HCT116 (cell line): Measurements from ENCODE around the gene DNAJC1. TPM values are rescaled to one million over a fixed set of nuclear protein-coding genes. Genes with fewer than 3 reads are reported as not detected.
"Not testable (repeated sequence)": the region's sequence is repeated elsewhere in the genome, so short reads cannot be mapped to it uniquely, and the experiment has no call there.

Source experiments
- ATAC-seq: fragments of 200-7000 bp; cut with Tn5 transposase; 2 replicates; pipeline ENCODE4 v1.9.1; 2020; ENCODE audit warnings: mild to moderate bottlenecking, moderate library complexity
- BruUV-seq: library from RNA; stranded (reverse); fragments of 400-500 nt; replicated peaks from 2 replicates; lab custom pipeline; 2021; lab: Mats Ljungman, UMichigan
- CTCF ChIA-PET: fragments of 300-600 bp; sonication (Branson Sonifier 250); formaldehyde crosslinking; loops from one replicate; lab custom pipeline; 2021; ENCODE audit warnings: antibody characterized with exemption; lab: Charles Lee
- POLR2A ChIA-PET: fragments of 300-600, 350-600 bp; sonication (Branson Sonifier 250); formaldehyde crosslinking; loops from one replicate; lab custom pipeline; 2021; ENCODE audit warnings: antibody characterized with exemption; lab: Charles Lee
- RAD21 ChIA-PET, 2 experiments: fragments of 300-600 bp; sonication (Branson Sonifier 250); formaldehyde crosslinking; loops; one replicate each; lab custom pipeline; 2023; ENCODE audit warnings: low total read pairs in 2 of 2; ENCODE audit not compliant: uncharacterized antibody in 2 of 2, unreplicated experiment in 2 of 2, low non-redundant PET in 1 of 2; lab: Charles Lee
- DNase-seq: peaks from one replicate; pipeline ENCODE4 v3.0.0-alpha.2; 2010; ENCODE audit warnings: low read depth, low spot score
- H2AFZ ChIP-seq: fragments of 200-600 bp; shearing (Covaris generic), sonication (generic); 2 replicates; pipeline ENCODE4 v1.6.1; 2017; ENCODE audit warnings: low read depth, mixed run types, mixed read lengths, antibody characterized with exemption, low read length; ENCODE audit not compliant: poor library complexity, severe bottlenecking
- H3K27ac ChIP-seq: 2 replicates; pipeline ENCODE4 v1.5.1; 2012; ENCODE audit warnings: low read depth, low read length
- H3K27me3 ChIP-seq: fragments of 200-600 bp; sonication (generic); 2 replicates; pipeline ENCODE4 v1.6.1; 2016; ENCODE audit warnings: mixed run types, low read length, mixed read lengths; ENCODE audit not compliant: insufficient read depth
- H3K36me3 ChIP-seq, 2 experiments: fragments of 200-500 bp in 1 of 2; fragments of 200-600 bp in 1 of 2; sonication (Bioruptor generic) in 1 of 2; sonication (generic) in 1 of 2; 2 replicates each; pipeline versions ENCODE4 v1.5.1 to v1.6.1; 2014 to 2016; ENCODE audit warnings: low read length in 2 of 2, inconsistent platforms in 1 of 2, mixed read lengths in 1 of 2, mixed run types in 1 of 2; ENCODE audit not compliant: insufficient read depth in 2 of 2, control insufficient read depth in 1 of 2
- H3K4me1 ChIP-seq, 2 experiments: fragments of 200-600 bp in 1 of 2; sonication (generic) in 1 of 2; 2 replicates each; pipeline versions ENCODE4 v1.5.1 to v1.6.1; 2012 to 2017; ENCODE audit warnings: low read length in 2 of 2, inconsistent platforms in 1 of 2, mild to moderate bottlenecking in 1 of 2, mixed read lengths in 1 of 2, mixed run types in 1 of 2, moderate library complexity in 1 of 2; ENCODE audit not compliant: insufficient read depth in 2 of 2, control insufficient read depth in 1 of 2
- H3K4me2 ChIP-seq: fragments of 200-600 bp; sonication (generic); 2 replicates; pipeline ENCODE4 v1.6.1; 2017; ENCODE audit warnings: mixed run types, low read length, mixed read lengths
- H3K4me3 ChIP-seq, 2 experiments: fragments of 200-600 bp in 1 of 2; sonication (generic) in 1 of 2; replicated peaks in 1 of 2; 2 replicates each; pipeline ENCODE4 v1.5.1; 2011 to 2016; ENCODE audit warnings: low read length in 2 of 2, control low read depth in 1 of 2, low read depth in 1 of 2, mild to moderate bottlenecking in 1 of 2, mixed read lengths in 1 of 2, mixed run types in 1 of 2
- H3K79me2 ChIP-seq: fragments of 200-600 bp; sonication (generic); 2 replicates; pipeline ENCODE4 v1.6.1; 2017; ENCODE audit warnings: mild to moderate bottlenecking, mixed run types, low read length, moderate library complexity, mixed read lengths; ENCODE audit not compliant: insufficient read depth
- H3K9ac ChIP-seq: fragments of 200-600 bp; sonication (generic); 2 replicates; pipeline ENCODE4 v1.6.1; 2016; ENCODE audit warnings: low read length, mixed read lengths
- H3K9me2 ChIP-seq: fragments of 200-600 bp; sonication (generic), shearing (Covaris generic); 2 replicates; pipeline ENCODE4 v1.6.1; 2017; ENCODE audit warnings: mixed run types, mild to moderate bottlenecking, moderate library complexity; ENCODE audit not compliant: insufficient read depth
- H3K9me3 ChIP-seq, 2 experiments: fragments of 200-500 bp in 1 of 2; fragments of 200-600 bp in 1 of 2; sonication (Bioruptor generic) in 1 of 2; sonication (generic) in 1 of 2; 2 replicates each; pipeline ENCODE4 v1.6.1; 2014 to 2017; ENCODE audit warnings: low read length in 2 of 2, mixed read lengths in 2 of 2, inconsistent platforms in 1 of 2, low read depth in 1 of 2, mild to moderate bottlenecking in 1 of 2, mixed run types in 1 of 2, moderate library complexity in 1 of 2; ENCODE audit not compliant: control insufficient read depth in 1 of 2, insufficient read depth in 1 of 2
- H4K20me1 ChIP-seq: fragments of 200-600 bp; sonication (generic), shearing (Covaris generic); 2 replicates; pipeline ENCODE4 v1.6.1; 2017; ENCODE audit warnings: mixed run types, mild to moderate bottlenecking, moderate library complexity; ENCODE audit not compliant: insufficient read depth
- CEBPB ChIP-seq: IDR thresholded peaks from 2 replicates; pipeline ENCODE4 v1.6.1; 2012; ENCODE audit warnings: low read depth
- ELF1 ChIP-seq: IDR thresholded peaks from 2 replicates; pipeline ENCODE4 v1.6.1; 2012; ENCODE audit warnings: low read depth, borderline replicate concordance
- EZH2phosphoT487 ChIP-seq: fragments of 200-600 bp; IDR thresholded peaks from 2 replicates; pipeline ENCODE4 v1.6.1; 2018; ENCODE audit warnings: antibody characterized with exemption, borderline replicate concordance
- MAX ChIP-seq: IDR thresholded peaks from 2 replicates; pipeline ENCODE4 v1.6.1; 2012
- POLR2AphosphoS5 ChIP-seq: IDR thresholded peaks from 2 replicates; pipeline ENCODE4 v1.6.1; 2011; ENCODE audit warnings: mild to moderate bottlenecking, low read depth, low read length, moderate library complexity
- REST ChIP-seq: IDR thresholded peaks from 2 replicates; pipeline ENCODE4 v1.6.1; 2012; ENCODE audit warnings: low read depth
- YY1 ChIP-seq: IDR thresholded peaks from 2 replicates; pipeline ENCODE4 v1.6.1; 2011; ENCODE audit warnings: low read length, low read depth, moderate library complexity, mild to moderate bottlenecking; ENCODE audit not compliant: insufficient replicate concordance; ENCODE audit errors: extremely low read depth
- ZFX ChIP-seq: fragments of 450-650 bp; IDR thresholded peaks from 2 replicates; pipeline ENCODE4 v1.6.1; 2017
- intact Hi-C: fragments of 100-400 bp; cut with micrococcal nuclease; formaldehyde crosslinking; loops from 2 replicates; pipeline ENCODE4 v1.10.0; 2022
- total RNA-seq: library from RNA; stranded (reverse); gene quantifications from one replicate; pipeline ENCODE4 v1.2.1, GENCODE V29; 2021; ENCODE audit not compliant: unreplicated experiment

The DNAJC1 gene
- total RNA-seq, 1 experiment from 2014 or later, result 17.9 TPM

- TF ChIP-seq ZFX (no peak), POLR2AphosphoS5 (no peak)
- H3K4me2 ChIP-seq, result no peak overlapping the region
- H3K9me2 ChIP-seq, result no peaks in the 10 kb centered on the region
- H3K79me2 ChIP-seq, result no peaks in the 10 kb centered on the region
- no TSS peak for BruUV-seq
- H3K27ac ChIP-seq, result no peak overlapping the region
- CTCF ChIA-PET, result no interaction called here
- POLR2A ChIA-PET, result no interaction called here
- DNase-seq, result no peak
- no peak overlapping the region for H2AFZ ChIP-seq
- ATAC-seq, result no peak
- H3K9ac ChIP-seq, result no peak overlapping the region
- RAD21 ChIA-PET, result no interaction called here
- no peaks in the 10 kb centered on the region for H3K27me3 ChIP-seq
- no peak overlapping the region for H3K4me3 ChIP-seq
- H3K4me1 ChIP-seq, result no peaks in the 10 kb centered on the region
- peaks cover 0 to 3% of the 10 kb centered on the region in 2 experiments; a peak in 1 of 4 replicates for H3K9me3 ChIP-seq
- no peaks in the 10 kb centered on the region for H3K36me3 ChIP-seq
- H4K20me1 ChIP-seq, result no peaks in the 10 kb centered on the region
- intact Hi-C loops, result no loop called here
These were observed 132.7 kb downstream of the DNAJC1 start for GRCh38 chr10:21870849-21871248.

GRCh38 chr10:21869087-21869486, 134.4 kb downstream of the DNAJC1 start:
- BruUV-seq, result not testable (repeated sequence)

GRCh38 chr10:21860718-21861117, 142.8 kb downstream of the DNAJC1 start:
- DNase-seq, result no peak

More at GRCh38 chr10:21869087-21869486, 134.4 kb downstream of the DNAJC1 start:
- H3K9me2 ChIP-seq, H3K79me2 ChIP-seq, ATAC-seq, H3K27me3 ChIP-seq, H4K20me1 ChIP-seq, H3K4me3 ChIP-seq, H3K27ac ChIP-seq, CTCF ChIA-PET, H3K9me3 ChIP-seq, intact Hi-C loops, H3K4me1 ChIP-seq, RAD21 ChIA-PET, H2AFZ ChIP-seq, H3K9ac ChIP-seq, DNase-seq, POLR2A ChIA-PET, H3K36me3 ChIP-seq, H3K4me2 ChIP-seq: not testable (repeated sequence)

More at GRCh38 chr10:21860718-21861117, 142.8 kb downstream of the DNAJC1 start:
- RAD21 ChIA-PET, result no interaction called here
- no peaks in the 10 kb centered on the region for H3K36me3 ChIP-seq
- no peak overlapping the region for H3K27ac ChIP-seq
- BruUV-seq, result no TSS peak
- no peak for ATAC-seq
- no peaks in the 10 kb centered on the region for H3K79me2 ChIP-seq
- intact Hi-C loops, result no loop called here
- H3K4me1 ChIP-seq, result no peaks in the 10 kb centered on the region
- H4K20me1 ChIP-seq, result no peaks in the 10 kb centered on the region
- H3K9ac ChIP-seq, result no peak overlapping the region
- H3K4me3 ChIP-seq, result no peak overlapping the region
- H3K9me2 ChIP-seq, result no peaks in the 10 kb centered on the region
- H3K27me3 ChIP-seq, result no peaks in the 10 kb centered on the region
- CTCF ChIA-PET, result no interaction called here
- no peak overlapping the region for H3K4me2 ChIP-seq
- no peaks in the 10 kb centered on the region for H3K9me3 ChIP-seq
- no peak overlapping the region for H2AFZ ChIP-seq
- POLR2A ChIA-PET, result no interaction called here
- no peak for TF ChIP-seq CEBPB
- TF ChIP-seq YY1, result no peak
- no peak for TF ChIP-seq MAX
- TF ChIP-seq ELF1, result no peak
- TF ChIP-seq POLR2AphosphoS5, result no peak
- no peak for TF ChIP-seq REST
- TF ChIP-seq EZH2phosphoT487, result no peak
